Right atrium auricular region (tissue), 2 donors: Measurements from ENCODE around the gene FCSK. TPM values are rescaled to one million over a fixed set of nuclear protein-coding genes. Genes with fewer than 3 reads are reported as not detected.
A peak's percentile ranks its signal among the peaks of the same experiment; 100 is the strongest.
"Not testable (repeated sequence)": the region's sequence is repeated elsewhere in the genome, so short reads cannot be mapped to it uniquely, and the experiment has no call there.

Experiments used
- DNase-seq: peaks from one replicate; pipeline ENCODE4 v3.0.0-alpha.2; 2019; ENCODE audit warnings: low spot score
- H3K27ac ChIP-seq, 2 donors: fragments of 200-600 bp; sonication (generic); 1 replicate in 1 of 2; 2 replicates in 1 of 2; pipeline ENCODE4 v1.5.1; 2016 to 2019
- H3K27me3 ChIP-seq, 2 donors: fragments of 200-600 bp; sonication (generic); one replicate each; pipeline versions ENCODE4 v1.5.1 to v1.6.0; 2017 to 2019
- H3K36me3 ChIP-seq: fragments of 200-600 bp; sonication (generic); one replicate; pipeline ENCODE4 v1.5.1; 2016
- H3K4me1 ChIP-seq, 2 donors: fragments of 200-600 bp; sonication (generic); one replicate each; pipeline versions ENCODE4 v1.5.1 to v1.6.0; 2017 to 2019
- H3K4me3 ChIP-seq, 2 donors: fragments of 200-600 bp; sonication (generic); 1 replicate in 1 of 2; 2 replicates in 1 of 2; pipeline ENCODE4 v1.5.1; 2017 to 2019; ENCODE audit warnings: mild to moderate bottlenecking in 1 of 2, moderate library complexity in 1 of 2
- H3K9me3 ChIP-seq, 2 donors: fragments of 200-600 bp; sonication (generic); one replicate each; pipeline ENCODE4 v1.5.1; 2019
- total RNA-seq, 2 donors: library from RNA; depleted of rRNA; stranded (reverse); fragments of >200 nt; gene quantifications; one replicate each; pipeline ENCODE4 v1.1.0, GENCODE V29; 2016
- TF ChIP-seq, protein P1 (sequence below), 2 donors: fragments of 200-600 bp; sonication (generic); IDR thresholded peaks; one replicate each; pipeline ENCODE4 v1.5.1; 2019; ENCODE audit warnings: antibody characterized with exemption in 2 of 2

Gene FCSK
- total RNA-seq = 10 to 100 TPM in 1 of 2 donors, 1 to 10 TPM in 1; 9.5 to 10.2 TPM

DNA sequence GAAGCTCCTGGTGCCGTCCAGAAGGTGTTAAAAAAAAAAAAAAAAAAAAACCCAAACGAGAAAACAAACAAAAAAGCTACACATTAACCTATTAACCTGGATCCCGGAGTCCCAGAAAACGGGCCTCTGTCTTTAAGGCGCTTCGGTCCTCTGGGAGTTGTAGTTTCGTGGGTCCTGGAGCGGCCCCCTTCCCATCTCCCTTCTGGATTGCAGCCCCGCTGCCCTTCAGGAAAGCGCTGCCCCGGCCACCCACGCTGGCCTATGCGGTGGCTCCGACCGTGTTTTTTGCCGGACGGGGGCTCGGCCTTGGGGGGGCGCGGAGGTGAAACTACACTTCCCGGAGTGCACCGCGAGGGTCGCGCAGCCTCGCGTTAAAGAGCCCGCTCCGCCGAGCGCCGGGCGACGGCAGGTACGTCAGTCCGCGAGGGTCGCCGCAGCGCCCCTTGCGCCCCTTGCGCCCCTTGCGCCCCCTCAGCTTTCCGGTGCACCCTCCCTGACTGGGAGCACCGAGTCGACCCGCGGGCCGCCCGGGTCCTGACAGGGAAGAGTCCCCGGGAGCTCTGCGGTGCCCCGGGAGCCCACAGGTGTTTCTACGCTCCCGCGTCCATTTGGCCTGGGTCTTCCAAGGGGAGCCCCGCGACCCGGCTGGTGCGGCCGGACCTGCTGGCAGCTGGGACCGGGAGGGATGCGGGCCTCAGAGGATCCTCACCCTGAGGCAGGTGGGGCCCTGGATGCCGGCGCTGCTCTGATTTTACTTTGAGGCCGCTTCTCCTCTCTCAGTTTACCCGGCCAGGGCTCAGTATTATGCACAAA lies at the start of gene FCSK:
Gene FCSK, plus strand, starts transcription at position 374 of the 813 bp plus-strand sequence. CDS start 8,596 bp downstream, outside the sequence.
- no peaks in the 10 kb centered on the region for H3K9me3 ChIP-seq
- no peaks in the 10 kb centered on the region for H3K36me3 ChIP-seq
- H3K27ac ChIP-seq = peak within 1 kb of the TSS; percentile 85 to 95
- peaks cover 0 to 11% of the 10 kb centered on the region in 2 donors for H3K4me1 ChIP-seq
- peak within 1 kb of the TSS; percentile 89 to 95 for H3K4me3 ChIP-seq
- TF ChIP-seq, protein P1, sequence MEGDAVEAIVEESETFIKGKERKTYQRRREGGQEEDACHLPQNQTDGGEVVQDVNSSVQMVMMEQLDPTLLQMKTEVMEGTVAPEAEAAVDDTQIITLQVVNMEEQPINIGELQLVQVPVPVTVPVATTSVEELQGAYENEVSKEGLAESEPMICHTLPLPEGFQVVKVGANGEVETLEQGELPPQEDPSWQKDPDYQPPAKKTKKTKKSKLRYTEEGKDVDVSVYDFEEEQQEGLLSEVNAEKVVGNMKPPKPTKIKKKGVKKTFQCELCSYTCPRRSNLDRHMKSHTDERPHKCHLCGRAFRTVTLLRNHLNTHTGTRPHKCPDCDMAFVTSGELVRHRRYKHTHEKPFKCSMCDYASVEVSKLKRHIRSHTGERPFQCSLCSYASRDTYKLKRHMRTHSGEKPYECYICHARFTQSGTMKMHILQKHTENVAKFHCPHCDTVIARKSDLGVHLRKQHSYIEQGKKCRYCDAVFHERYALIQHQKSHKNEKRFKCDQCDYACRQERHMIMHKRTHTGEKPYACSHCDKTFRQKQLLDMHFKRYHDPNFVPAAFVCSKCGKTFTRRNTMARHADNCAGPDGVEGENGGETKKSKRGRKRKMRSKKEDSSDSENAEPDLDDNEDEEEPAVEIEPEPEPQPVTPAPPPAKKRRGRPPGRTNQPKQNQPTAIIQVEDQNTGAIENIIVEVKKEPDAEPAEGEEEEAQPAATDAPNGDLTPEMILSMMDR (IDR thresholded peaks at IDR 0.05) = peak in 1 of 2 donors; percentile 14
- peak; percentile 72 for DNase-seq
- no peaks in the 10 kb centered on the region for H3K27me3 ChIP-seq

DNA sequence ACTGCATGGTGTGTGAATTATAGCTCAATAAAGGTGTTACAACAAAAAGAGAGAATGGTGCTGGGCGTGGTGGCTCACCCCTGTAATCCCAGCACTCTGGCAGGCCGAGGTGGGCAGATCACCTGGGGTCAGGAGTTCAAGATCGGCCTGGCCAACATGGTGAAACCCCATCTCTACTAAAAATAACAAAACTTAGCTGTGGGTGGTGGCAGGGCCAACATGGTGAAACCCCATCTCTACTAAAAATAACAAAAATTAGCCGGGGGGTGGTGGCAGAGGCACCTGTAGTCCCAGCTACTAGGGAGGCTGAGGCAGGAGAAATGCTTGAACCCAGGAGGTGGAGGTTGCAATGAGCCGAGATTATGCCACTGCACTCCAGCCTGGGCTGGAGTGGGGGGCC lies 48.3 kb upstream of the FCSK start:
- H3K4me1 ChIP-seq, DNase-seq, H3K9me3 ChIP-seq, H3K27ac ChIP-seq, H3K27me3 ChIP-seq, H3K4me3 ChIP-seq, H3K36me3 ChIP-seq: not testable (repeated sequence)

GRCh38 chr16:70407811-70408274 lies 46.6 kb upstream of the FCSK start:
- no peak overlapping the region for H3K27ac ChIP-seq

DNA sequence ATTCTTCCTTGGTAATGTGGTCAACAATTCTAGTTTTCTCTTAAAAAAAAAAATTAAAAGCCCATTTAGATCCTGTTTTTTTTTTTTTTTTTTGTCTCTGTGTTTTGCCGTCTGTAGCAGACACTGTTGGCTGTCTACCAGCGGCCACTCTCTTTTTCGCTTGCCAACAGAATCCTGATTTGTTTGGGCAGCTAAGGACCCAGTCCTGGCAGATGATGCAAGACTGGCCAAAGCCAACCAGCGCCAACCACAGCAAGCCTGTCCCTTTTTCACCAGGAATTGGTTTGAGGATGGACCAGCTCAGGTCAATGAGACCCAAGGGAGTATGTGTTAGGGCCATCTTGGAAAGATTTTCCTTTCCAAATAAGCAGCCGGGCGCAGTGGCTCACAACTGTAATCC lies 43.7 kb upstream of the FCSK start:
- TF ChIP-seq, protein P1 (IDR thresholded peaks at IDR 0.05) = no peak
- no peak overlapping the region for H3K27ac ChIP-seq
- no peaks in the 10 kb centered on the region for H3K27me3 ChIP-seq
- H3K4me1 ChIP-seq = peaks cover 0 to 10% of the 10 kb centered on the region in 2 donors
- peaks cover 6% of the 10 kb centered on the region for H3K36me3 ChIP-seq
- H3K9me3 ChIP-seq = no peaks in the 10 kb centered on the region
- DNase-seq = no peak
- H3K4me3 ChIP-seq = no peak overlapping the region

More at GRCh38 chr16:70407811-70408274, 46.6 kb upstream of the FCSK start:
- no peaks in the 10 kb centered on the region for H3K27me3 ChIP-seq
- no peak for DNase-seq
- no peaks in the 10 kb centered on the region for H3K9me3 ChIP-seq
- peaks cover 0 to 10% of the 10 kb centered on the region in 2 donors for H3K4me1 ChIP-seq
- no peak overlapping the region for H3K4me3 ChIP-seq
- H3K36me3 ChIP-seq = peaks cover 6% of the 10 kb centered on the region
- TF ChIP-seq, protein P1 (IDR thresholded peaks at IDR 0.05) = no peak

DNA sequence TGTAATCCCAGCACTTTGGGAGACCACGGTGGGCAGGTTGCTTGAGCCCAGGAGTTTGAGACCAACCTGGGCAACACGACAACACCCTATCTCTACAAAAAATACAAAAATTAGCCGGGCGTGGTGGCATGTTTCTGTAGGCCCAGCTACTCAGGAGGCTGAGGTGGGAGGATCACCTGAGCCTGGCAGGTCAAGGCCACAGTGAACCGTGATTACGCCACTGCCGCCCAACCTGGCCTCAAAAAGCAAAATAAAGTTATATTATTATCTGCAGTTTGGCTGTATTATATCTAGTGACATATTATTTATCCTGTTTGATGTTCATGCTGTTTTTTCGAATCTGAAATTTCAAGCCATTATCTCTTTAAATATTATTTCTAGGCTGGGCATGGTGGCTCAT lies 42.0 kb upstream of the FCSK start:
- TF ChIP-seq, protein P1 (IDR thresholded peaks at IDR 0.05) = no peak
- DNase-seq = no peak
- H3K4me3 ChIP-seq = no peak overlapping the region
- H3K36me3 ChIP-seq = peaks cover 6% of the 10 kb centered on the region
- H3K27ac ChIP-seq = no peak overlapping the region
- peaks cover 0 to 14% of the 10 kb centered on the region in 2 donors for H3K4me1 ChIP-seq
- no peaks in the 10 kb centered on the region for H3K9me3 ChIP-seq
- no peaks in the 10 kb centered on the region for H3K27me3 ChIP-seq

DNA sequence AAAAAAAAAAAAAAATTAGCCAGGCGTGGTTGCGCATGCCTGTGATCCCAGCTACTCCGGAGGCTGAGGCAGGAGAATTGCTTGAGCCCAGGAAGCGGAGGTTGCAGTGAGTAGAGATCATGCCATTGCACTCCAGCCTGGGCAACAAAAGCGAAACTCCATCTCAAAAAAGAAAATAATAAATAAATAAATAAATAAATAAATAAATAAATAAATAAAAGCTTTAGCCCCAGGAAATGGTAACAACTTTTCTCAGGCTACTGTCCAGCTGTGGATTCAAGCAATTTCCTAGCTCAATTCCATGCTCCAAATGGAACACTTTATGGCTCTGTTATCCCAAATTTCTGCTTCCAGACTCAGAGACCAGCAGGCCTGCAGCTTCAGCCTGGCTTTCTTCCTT lies 40.8 kb upstream of the FCSK start:
- H3K9me3 ChIP-seq, H3K4me3 ChIP-seq, H3K36me3 ChIP-seq, DNase-seq, H3K27ac ChIP-seq, H3K27me3 ChIP-seq: not testable (repeated sequence)
- peaks cover 0 to 14% of the 10 kb centered on the region in 2 donors for H3K4me1 ChIP-seq
